NCI-H226 (cell line): ENCODE data around the gene C10orf71.

Experiments
- DNase-seq: peaks from one replicate; pipeline ENCODE4 v3.0.0-alpha.2; 2015

Gene C10orf71

DNA sequence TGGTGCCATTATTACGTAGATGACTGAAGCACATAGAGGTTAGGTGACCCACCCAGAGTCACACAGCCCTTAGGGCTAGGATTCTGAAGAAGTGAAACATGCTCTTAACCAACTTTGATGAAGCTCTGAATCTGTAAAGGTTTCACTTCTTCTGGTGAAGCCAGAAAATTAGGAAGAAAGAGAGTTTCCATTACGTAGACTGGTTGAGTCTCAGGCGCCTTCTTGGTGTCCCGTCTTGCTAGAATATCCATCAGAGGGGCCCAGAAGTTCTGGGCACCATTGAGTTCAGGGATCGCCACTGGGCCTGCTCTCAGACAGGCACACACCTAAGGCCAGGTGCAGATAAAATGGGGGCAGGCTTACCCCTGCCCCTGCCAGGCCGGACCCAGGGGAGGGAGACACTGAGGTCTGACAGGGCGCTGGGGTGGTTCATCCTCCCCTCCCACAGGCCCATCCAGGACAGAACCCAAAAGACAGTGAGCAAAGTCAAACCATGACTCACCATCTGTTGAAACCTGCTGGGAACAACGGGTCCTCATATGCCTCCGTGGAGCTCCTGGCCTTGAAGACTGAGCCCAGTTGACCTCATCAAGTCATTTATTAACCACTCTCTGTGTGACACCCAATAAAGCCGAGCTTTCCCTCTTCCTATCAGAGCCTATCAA is 63.8 kb downstream of the C10orf71 start:
- no peak for DNase-seq

GRCh38 chr10:49363309-49364031 is 64.5 kb downstream of the C10orf71 start:
- DNase-seq = no peak

- DNase-seq = no peak
Measured at GRCh38 chr10:49364051-49364450, 65.1 kb downstream of the C10orf71 start.

DNA sequence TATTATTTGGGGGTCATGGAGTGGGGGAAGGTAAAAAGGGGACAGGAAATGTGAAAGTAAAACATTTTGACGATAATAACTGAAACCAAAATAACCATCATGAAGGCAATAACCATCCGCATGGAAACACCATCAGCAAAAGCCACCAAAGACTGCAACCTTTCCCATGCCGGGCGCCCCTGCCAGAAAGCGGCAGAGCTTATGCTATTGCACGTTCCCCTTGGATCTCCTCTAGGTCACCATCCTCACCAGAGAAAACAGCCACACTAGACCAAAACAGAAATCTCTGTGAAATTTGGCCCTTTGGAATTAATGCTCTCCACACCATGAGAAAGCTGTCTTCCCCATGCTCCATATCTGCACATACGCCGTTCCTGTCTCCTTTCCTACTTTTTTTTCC is 65.8 kb downstream of the C10orf71 start:
- DNase-seq = no peak

- DNase-seq = no peak
Measured at GRCh38 chr10:49365275-49365674, 66.3 kb downstream of the C10orf71 start.

DNA sequence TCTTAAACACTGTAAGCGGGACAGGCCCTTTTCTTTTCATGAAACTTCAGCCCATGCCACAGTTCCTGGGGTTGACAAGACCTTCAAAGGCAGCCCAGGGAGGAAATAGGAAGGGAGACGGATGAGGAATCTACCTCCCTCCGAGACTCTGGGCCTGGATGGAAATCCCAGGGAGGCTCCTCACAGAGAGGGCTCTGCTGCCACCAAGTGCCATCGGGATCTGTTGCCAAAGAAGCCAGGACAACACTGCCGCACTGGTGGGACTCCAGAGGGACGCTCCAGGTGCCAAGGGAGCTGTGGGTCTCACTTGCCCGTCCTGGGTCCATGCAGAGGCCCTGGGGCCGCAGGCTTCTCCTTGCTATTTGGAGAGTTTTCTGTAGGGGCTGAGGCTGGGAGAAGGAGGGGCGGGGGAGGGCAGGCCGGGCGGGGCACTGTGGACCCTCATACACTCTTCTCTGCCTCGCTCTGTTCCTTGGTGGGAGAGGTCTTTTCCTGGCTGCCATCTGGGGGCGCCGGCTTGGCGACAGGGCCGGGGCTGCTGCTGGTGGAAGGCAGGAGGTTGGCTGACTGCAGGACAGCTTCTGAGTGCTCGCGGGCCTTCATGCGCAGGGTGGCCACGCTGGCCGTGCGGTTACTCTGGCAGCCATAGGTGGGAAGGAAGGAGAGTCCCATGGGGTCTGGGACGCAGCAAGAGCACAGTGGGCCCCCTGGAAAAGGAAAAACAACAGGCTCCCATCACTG is 66.9 kb downstream of the C10orf71 start:
- DNase-seq = no peak

GRCh38 chr10:49366460-49366859 is 67.5 kb downstream of the C10orf71 start:
- DNase-seq = no peak

- DNase-seq = no peak
Measured at GRCh38 chr10:49367600-49367999, 68.6 kb downstream of the C10orf71 start.

- no peak for DNase-seq
Measured at GRCh38 chr10:49368256-49368655, 69.3 kb downstream of the C10orf71 start.

DNA sequence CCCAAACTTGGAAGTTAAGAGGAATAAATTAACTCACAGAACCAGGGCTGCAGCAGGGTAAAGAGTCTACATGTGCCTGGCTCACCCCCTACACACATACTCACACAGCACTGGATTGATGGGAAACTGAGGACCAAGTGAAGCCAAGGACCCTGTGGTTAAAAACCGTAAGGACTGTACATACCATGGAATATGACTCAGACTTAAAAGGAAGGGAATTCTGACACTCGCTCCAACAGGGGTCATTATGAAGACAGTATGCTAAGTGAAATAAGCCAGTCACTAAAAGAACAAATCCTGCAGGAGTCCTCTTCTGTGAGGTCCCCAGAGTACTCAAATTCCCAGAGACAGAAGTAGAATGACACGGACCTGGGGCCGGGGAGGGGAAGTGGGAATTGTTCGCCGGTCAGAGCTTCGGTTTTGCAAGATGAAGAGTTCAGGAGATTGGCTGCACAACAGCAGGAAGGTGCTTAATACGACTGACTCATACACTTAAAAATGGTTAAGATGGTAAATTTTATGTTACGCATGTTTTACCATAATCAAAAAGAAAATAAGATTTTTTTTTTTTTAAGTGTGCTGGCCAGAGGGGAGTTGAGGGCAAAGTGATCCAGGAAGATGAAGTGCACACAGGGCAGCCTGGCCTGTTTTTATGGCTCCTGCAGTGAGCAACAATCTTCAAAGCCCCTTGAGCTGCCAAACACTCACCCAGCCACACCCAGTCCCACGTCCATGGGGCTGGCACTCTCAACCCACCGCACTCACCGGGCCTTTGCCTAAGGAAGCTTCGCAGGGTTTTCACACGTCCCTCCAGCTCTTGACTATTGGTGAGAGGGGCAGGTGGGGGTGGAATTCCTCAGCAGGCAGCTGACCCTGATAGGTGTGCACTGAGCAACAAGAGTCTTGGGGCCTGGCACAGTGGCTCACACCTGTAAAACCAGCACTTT is 70.5 kb downstream of the C10orf71 start:
- DNase-seq = no peak

DNA sequence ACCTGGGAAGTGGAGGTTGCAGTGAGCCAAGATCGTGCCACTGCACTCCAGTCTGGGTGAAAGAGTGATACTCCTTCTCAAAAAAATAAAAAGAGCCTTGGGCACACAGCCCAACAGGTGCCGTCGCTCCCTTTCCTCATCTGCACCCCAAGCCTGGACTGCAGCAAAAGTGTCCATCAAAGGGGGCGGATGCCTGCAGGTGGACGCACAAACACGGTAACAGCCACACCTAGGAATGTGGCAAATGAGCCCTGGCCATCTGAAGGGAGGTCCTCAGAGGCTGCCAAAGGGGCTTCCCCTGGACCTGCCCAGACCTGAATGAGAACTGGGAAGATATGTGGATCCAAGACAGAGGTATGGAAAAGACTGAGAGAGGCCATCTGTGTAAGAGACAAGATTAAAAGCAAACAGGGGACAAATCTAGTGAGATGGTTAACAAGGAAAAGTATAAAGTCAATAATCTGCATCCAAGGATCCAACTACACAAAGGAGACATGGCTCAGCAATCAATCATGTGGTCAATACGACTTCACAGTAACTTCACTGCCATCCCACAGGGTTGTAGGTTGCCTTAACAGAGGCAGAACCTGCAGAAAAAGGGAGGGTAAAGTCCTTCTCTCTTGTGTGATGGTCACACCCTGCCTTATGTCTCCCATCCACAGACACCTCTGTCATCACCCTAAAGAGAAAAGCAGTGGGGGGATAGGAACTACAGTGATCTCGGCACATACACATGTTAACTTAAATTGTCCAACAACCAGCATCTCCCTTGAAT is 71.5 kb downstream of the C10orf71 start:
- no peak for DNase-seq

DNA sequence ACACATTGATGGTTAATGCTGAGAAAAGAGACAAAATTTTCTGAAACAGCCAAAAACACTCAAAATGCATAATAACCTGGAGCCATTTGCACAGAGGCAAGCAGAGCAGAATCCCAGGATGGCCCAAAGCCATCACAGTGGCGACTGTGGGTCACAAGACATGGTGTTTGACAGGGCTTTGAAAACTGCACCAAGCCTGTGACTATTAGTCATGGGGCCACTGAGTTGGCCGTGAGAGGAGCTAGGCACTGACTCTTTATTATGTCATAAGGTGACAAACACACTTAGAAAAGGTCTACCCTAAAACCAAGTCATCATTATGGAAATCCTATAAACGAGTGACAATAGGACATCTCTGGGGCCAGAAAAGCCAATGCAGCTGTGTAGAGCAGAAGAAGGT is 73.0 kb downstream of the C10orf71 start:
- DNase-seq = no peak

- DNase-seq = no peak
Measured at GRCh38 chr10:49373361-49373760, 74.4 kb downstream of the C10orf71 start.

GRCh38 chr10:49374740-49375139 is 75.8 kb downstream of the C10orf71 start:
- DNase-seq = no peak

DNA sequence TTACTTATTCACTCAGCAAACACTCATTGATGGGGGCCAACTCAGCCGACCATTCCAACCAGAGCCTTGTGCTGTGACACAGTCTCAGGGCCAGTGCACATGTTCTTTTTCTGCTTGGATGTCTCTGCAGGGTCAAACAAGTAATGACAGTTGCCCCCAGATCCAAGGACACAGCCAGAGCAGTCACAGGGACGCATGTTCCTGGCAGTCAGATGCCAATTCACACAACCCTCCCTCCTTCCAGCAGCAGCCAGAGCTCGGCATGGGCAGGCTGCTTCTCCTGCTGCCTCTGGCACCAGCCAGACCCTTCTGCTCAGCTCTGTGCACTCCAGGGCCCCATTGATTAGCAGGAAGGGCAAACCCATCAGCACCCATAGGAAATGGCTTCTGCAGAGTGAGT is 76.6 kb downstream of the C10orf71 start:
- DNase-seq = no peak
